AG09319 (cell line): Measurements from ENCODE around the gene WDR41.
A peak's percentile ranks its signal among the peaks of the same experiment; 100 is the strongest.

Experiments used
- DNase-seq: peaks from one replicate; pipeline ENCODE4 v3.0.0-alpha.2; 2010; ENCODE audit warnings: low read depth; ENCODE audit errors: extremely low read depth
- TF ChIP-seq, protein P1 (sequence below): IDR thresholded peaks from 2 replicates; pipeline ENCODE4 v1.5.1; 2011; ENCODE audit warnings: low read depth, mild to moderate bottlenecking, inconsistent platforms, low read length, moderate library complexity

Gene WDR41

GRCh38 chr5:77402796-77403195 is 89.3 kb downstream of the WDR41 start:
- no peak for DNase-seq
- TF ChIP-seq, protein P1, sequence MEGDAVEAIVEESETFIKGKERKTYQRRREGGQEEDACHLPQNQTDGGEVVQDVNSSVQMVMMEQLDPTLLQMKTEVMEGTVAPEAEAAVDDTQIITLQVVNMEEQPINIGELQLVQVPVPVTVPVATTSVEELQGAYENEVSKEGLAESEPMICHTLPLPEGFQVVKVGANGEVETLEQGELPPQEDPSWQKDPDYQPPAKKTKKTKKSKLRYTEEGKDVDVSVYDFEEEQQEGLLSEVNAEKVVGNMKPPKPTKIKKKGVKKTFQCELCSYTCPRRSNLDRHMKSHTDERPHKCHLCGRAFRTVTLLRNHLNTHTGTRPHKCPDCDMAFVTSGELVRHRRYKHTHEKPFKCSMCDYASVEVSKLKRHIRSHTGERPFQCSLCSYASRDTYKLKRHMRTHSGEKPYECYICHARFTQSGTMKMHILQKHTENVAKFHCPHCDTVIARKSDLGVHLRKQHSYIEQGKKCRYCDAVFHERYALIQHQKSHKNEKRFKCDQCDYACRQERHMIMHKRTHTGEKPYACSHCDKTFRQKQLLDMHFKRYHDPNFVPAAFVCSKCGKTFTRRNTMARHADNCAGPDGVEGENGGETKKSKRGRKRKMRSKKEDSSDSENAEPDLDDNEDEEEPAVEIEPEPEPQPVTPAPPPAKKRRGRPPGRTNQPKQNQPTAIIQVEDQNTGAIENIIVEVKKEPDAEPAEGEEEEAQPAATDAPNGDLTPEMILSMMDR, result no peak

DNA sequence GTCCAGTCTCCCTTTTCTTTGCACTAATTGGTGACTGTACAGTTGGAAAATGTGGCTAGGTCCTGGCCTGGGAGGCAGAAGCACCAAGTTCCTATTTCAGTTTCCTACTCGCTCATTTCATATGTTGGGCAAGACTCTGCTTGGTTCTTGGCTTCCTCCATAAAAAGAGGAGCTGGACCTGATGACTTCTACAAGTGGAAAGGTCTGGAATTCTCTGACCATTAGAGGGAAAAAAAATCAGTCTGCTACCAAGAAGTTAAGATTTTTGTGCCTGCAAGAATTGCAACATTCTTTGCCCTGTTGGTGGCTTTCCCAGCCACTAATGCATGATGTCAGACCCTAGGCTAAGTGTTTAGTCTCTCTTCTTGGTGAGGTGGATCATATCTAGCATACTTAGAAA is 91.5 kb downstream of the WDR41 start:
- TF ChIP-seq, protein P1, result no peak
- peak; percentile 5 for DNase-seq

GRCh38 chr5:77398896-77399295 is 93.2 kb downstream of the WDR41 start:
- TF ChIP-seq, protein P1, result no peak
- DNase-seq, result no peak

DNA sequence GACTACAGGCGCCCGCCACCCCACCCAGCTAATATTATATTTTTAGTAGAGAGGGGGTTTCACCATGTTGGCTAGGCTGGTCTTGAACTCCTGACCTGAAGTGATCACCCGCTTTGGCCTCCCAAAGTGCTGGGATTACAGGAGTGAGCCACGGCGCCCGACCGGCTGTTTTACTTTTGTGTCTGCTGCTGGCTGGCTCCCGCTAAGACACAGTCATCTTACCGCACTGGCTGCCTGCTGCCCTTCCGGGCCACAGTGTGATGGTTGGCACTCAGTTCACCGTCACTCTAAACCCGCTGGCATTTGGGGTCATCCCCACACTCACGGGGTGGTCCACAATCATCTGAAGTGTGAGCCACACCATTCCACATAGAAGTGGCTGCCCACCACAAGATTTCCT is 93.7 kb downstream of the WDR41 start:
- TF ChIP-seq, protein P1, result no peak
- DNase-seq, result no peak

DNA sequence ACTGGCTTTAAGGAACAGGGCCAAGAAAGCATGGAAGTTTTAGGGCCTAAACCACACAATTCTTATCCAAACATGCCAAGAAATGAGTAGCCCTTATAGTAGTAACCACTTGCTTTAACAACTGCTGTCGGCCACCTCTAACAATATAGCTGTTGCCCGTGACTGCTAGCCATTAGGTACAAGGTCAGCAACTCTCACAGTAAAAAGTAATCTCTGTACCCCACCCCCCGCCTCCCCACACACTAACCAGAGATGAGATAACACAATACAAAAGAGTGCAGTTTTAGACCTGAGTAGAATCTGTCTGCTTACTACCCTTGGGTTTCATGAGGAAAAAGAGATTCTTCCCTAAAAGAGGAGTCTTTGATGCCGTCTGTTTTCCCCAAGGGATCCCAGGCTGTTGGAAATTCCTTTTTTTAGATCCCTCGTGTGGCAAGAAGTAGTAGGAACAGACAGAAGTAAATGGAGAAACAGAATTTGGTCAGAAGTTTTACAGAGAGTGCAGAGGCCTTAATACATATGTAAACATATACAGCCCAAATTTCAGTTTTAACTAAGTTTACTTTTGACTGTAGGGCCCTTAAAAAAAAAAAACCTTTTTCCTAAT is 94.3 kb downstream of the WDR41 start:
- no peak for DNase-seq
- TF ChIP-seq, protein P1, result no peak

DNA sequence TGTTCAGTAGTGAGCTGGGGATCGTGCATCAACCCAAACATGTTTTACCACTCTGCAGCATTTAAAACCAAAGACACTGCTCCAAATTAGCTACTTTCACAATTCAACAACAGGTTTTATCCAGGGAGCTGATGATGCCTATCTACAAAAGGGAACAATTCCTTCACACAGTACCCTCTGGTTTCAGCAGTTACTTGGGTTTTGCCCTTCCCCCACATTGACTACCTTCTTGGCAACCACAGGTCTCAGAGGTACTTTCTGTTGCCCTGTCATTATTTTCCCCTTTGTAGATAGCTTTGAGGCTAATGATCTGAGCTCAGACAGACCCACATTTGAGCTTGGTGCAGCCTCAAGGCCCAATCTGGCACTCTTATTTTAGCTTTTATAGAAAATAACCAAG is 96.1 kb downstream of the WDR41 start:
- DNase-seq, result no peak
- TF ChIP-seq, protein P1, result no peak

- no peak for DNase-seq
- TF ChIP-seq, protein P1, result no peak
Measured at GRCh38 chr5:77394064-77394715, 97.9 kb downstream of the WDR41 start.
